Endothelial cell (in vitro differentiated cells): ENCODE measurements around the gene AQP1. TPM values are rescaled to one million over a fixed set of nuclear protein-coding genes. Genes with fewer than 3 reads are reported as not detected.

Experiments
- DNase-seq: peaks from one replicate; pipeline ENCODE4 v3.0.0; 2021; ENCODE audit warnings: low spot score
- H3K27ac Mint-ChIP-seq: one replicate; pipeline ENCODE4 v1.8.0; 2021; ENCODE audit warnings: mixed read lengths, inconsistent platforms; ENCODE audit not compliant: unreplicated experiment
- H3K27me3 Mint-ChIP-seq: one replicate; pipeline ENCODE4 v1.8.0; 2021; ENCODE audit warnings: mild to moderate bottlenecking, moderate library complexity, mixed read lengths, inconsistent platforms; ENCODE audit not compliant: unreplicated experiment
- H3K36me3 Mint-ChIP-seq: one replicate; pipeline ENCODE4 v1.8.0; 2021; ENCODE audit warnings: mild to moderate bottlenecking, low read depth, mixed read lengths, inconsistent platforms; ENCODE audit not compliant: unreplicated experiment
- H3K4me1 Mint-ChIP-seq: one replicate; pipeline ENCODE4 v1.8.0; 2021; ENCODE audit warnings: mild to moderate bottlenecking, mixed read lengths, inconsistent platforms; ENCODE audit not compliant: unreplicated experiment
- H3K4me3 Mint-ChIP-seq: one replicate; pipeline ENCODE4 v1.8.0; 2021; ENCODE audit warnings: mild to moderate bottlenecking, mixed read lengths, inconsistent platforms; ENCODE audit not compliant: unreplicated experiment
- H3K9me3 Mint-ChIP-seq: one replicate; pipeline ENCODE4 v1.8.0; 2021; ENCODE audit warnings: mixed read lengths, inconsistent platforms; ENCODE audit not compliant: unreplicated experiment
- CTCF ChIP-seq: fragments of 200-600 bp; sonication (generic); IDR thresholded peaks from one replicate; pipeline ENCODE4 v1.5.0; 2021; ENCODE audit warnings: antibody characterized with exemption; ENCODE audit not compliant: unreplicated experiment
- total RNA-seq: library from RNA; stranded (reverse); fragmentation: NEBNext Ultra II Directional; extraction: Animal tissue kit (Norgen Biotek cat#: 25700); gene quantifications from one replicate; pipeline ENCODE4 v1.2.1, GENCODE V29; 2021; ENCODE audit not compliant: unreplicated experiment

Gene AQP1
- total RNA-seq, 1 donor from 2014 or later, result 2.7 TPM

- Mint-ChIP-seq H3K27ac (no peak overlapping the region), H3K27me3 (peaks cover 11% of the 10 kb centered on the region), H3K9me3 (no peaks in the 10 kb centered on the region), H3K36me3 (no peaks in the 10 kb centered on the region), H3K4me3 (no peak overlapping the region), H3K4me1 (peaks cover 24% of the 10 kb centered on the region)
- TF ChIP-seq CTCF, result no peak
- DNase-seq, result no peak
Observed at GRCh38 chr7:30921540-30922401, 10.1 kb downstream of the AQP1 start.

GRCh38 chr7:30922596-30922995 lies 10.9 kb downstream of the AQP1 start:
- no peak overlapping the region for H3K27ac Mint-ChIP-seq
- H3K4me3 Mint-ChIP-seq, result no peak overlapping the region
- no peak for TF ChIP-seq CTCF
- no peak for DNase-seq
- no peaks in the 10 kb centered on the region for H3K36me3 Mint-ChIP-seq
- peaks cover 16% of the 10 kb centered on the region for H3K4me1 Mint-ChIP-seq
- no peaks in the 10 kb centered on the region for H3K9me3 Mint-ChIP-seq
- H3K27me3 Mint-ChIP-seq, result peaks cover 11% of the 10 kb centered on the region

GRCh38 chr7:30923009-30923773 lies 11.5 kb downstream of the AQP1 start:
- peaks cover 11% of the 10 kb centered on the region for H3K27me3 Mint-ChIP-seq
- DNase-seq, result peak; percentile 1
- no peak for TF ChIP-seq CTCF
- peaks cover 14% of the 10 kb centered on the region for H3K4me1 Mint-ChIP-seq
- no peak overlapping the region for H3K4me3 Mint-ChIP-seq
- H3K27ac Mint-ChIP-seq, result no peak overlapping the region
- H3K9me3 Mint-ChIP-seq, result no peaks in the 10 kb centered on the region
- no peaks in the 10 kb centered on the region for H3K36me3 Mint-ChIP-seq

- peak; percentile 2 for DNase-seq
- no peak for TF ChIP-seq CTCF
- H3K36me3 Mint-ChIP-seq, result no peaks in the 10 kb centered on the region
- no peak overlapping the region for H3K4me3 Mint-ChIP-seq
- H3K4me1 Mint-ChIP-seq, result peaks cover 14% of the 10 kb centered on the region
- H3K27me3 Mint-ChIP-seq, result peaks cover 11% of the 10 kb centered on the region
- no peaks in the 10 kb centered on the region for H3K9me3 Mint-ChIP-seq
- H3K27ac Mint-ChIP-seq, result no peak overlapping the region
Observed at GRCh38 chr7:30923774-30924413, 12.2 kb downstream of the AQP1 start.
